Aorta (tissue), 5 donors: Measurements from ENCODE around the gene IFITM10. TPM values are rescaled to one million over a fixed set of nuclear protein-coding genes. Genes with fewer than 3 reads are reported as not detected.

Experiments used
- ATAC-seq: fragments of 200-7000 bp; cut with Tn5 transposase; one replicate; pipeline ENCODE4 v1.9.1; 2022; ENCODE audit warnings: moderate library complexity; ENCODE audit not compliant: low FRiP score
- DNase-seq, 2 donors: peaks; one replicate each; pipeline ENCODE4 v3.0.0-alpha.2; 2020
- H3K27ac ChIP-seq, 2 donors: one replicate each; pipeline ENCODE4 v1.5.1; 2013; ENCODE audit warnings: low read length in 2 of 2, mild to moderate bottlenecking in 2 of 2, moderate library complexity in 2 of 2, control low read depth in 1 of 2, inconsistent platforms in 1 of 2, low read depth in 1 of 2
- H3K27me3 ChIP-seq, 2 donors: one replicate each; pipeline ENCODE4 v1.6.1; 2013; ENCODE audit warnings: control low read depth in 1 of 2, low read length in 1 of 2, mild to moderate bottlenecking in 1 of 2, moderate library complexity in 1 of 2; ENCODE audit not compliant: insufficient read depth in 2 of 2, control insufficient read depth in 1 of 2
- H3K36me3 ChIP-seq, 2 donors: one replicate each; pipeline ENCODE4 v1.6.1; 2013; ENCODE audit warnings: control low read depth in 1 of 2, low read length in 1 of 2, mild to moderate bottlenecking in 1 of 2; ENCODE audit not compliant: insufficient read depth in 2 of 2, control insufficient read depth in 1 of 2
- H3K4me1 ChIP-seq, 2 donors: one replicate each; pipeline ENCODE4 v1.6.1; 2013; ENCODE audit warnings: low read length in 2 of 2, control low read depth in 1 of 2, mild to moderate bottlenecking in 1 of 2, moderate library complexity in 1 of 2; ENCODE audit not compliant: insufficient read depth in 2 of 2, control insufficient read depth in 1 of 2
- H3K4me3 ChIP-seq, 2 donors: one replicate each; pipeline ENCODE4 v1.5.1; 2013; ENCODE audit warnings: low read length in 2 of 2, control low read depth in 1 of 2, mild to moderate bottlenecking in 1 of 2
- H3K9me3 ChIP-seq: one replicate; pipeline ENCODE4 v1.6.1; 2013; ENCODE audit warnings: mild to moderate bottlenecking, low read length; ENCODE audit not compliant: control insufficient read depth
- WGBS, 2 donors: extraction: QIAGEN DNeasy Blood & Tissue Kit; methylation state at CpG; one replicate each; pipeline ENCODE4 v1.1.7; 2013; 5-methylcytosine and 5-hydroxymethylcytosine counted together
- intact Hi-C, 2 donors: fragments of 100-400 bp; cut with DNase I; formaldehyde crosslinking; loops; one replicate each; pipeline versions ENCODE4 v1.14.2 to v1.15.0; 2022
- polyA plus RNA-seq, 2 donors: library from polyadenylated mRNA; stranded (reverse); fragments of 200-250 nt; gene quantifications; one replicate each; pipeline ENCODE4 v1.2.3, GENCODE V29; 2013
- total RNA-seq, 2 donors: library from RNA; stranded (reverse); fragmentation: NEBNext Ultra II Directional; extraction: Animal tissue kit (Norgen Biotek cat#: 25700); gene quantifications; one replicate each; pipeline ENCODE4 v1.2.1, GENCODE V29; 2021
- donor health status: healthy with polysubstance abuse.
- donor health status: Bipolar disorder and iron deficiency.
- donor health status: DM: no; HTN: no; CAD: no.
- donor health status: DM: no; HTN: no; CAD: no.
- donor health status: DM: yes; HTN: yes; CAD: no.

The IFITM10 gene
- total and polyA plus RNA-seq, 4 donors = 1.9 to 47.7 (median 12.8) TPM

DNA sequence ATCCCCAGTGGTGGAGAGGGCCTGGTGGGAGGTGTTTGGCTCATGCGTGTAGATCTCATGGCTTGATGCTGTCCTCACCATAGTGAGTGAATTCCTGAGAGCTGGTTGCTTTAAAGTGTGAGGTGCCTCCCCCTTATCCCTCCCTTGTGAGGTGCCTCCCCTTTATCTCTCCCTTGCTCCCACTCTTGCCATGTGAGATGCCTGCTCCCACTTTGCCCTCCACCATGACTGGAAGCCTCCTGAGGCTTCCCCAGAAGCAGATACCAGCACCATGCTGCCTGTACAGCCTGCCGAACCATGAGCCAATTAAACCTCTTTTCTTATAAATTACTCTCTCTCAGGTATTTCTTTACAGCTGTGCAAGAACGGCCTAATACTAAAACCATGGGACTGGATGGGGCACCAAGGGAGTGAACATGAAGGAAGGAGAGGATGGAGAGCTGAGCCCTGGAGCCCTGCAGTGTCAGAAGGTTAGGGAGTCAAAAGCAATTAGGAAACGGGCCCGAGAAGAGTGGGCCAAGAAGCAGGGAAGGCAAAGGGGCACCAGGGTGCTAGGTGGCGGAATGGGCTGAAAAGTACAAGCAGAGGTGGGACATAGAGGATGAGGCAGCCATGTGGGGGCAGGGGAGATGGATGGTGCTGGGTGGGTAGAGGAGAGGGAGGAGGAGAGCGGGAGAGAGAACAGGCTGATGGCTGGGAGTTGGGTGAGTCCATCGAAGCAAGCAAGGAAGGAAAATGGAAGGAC, 9.4 kb downstream of the IFITM10 start:
- ATAC-seq (no peak), DNase-seq (peak; percentile 42 to 61)
- intact Hi-C loops = no loop called here
- Histone ChIP-seq H3K9me3 (peaks cover 3% of the 10 kb centered on the region), H3K27me3 (no peaks in the 10 kb centered on the region), H3K36me3 (no peaks in the 10 kb centered on the region), H3K4me3 (no peak overlapping the region), H3K4me1 (no peaks in the 10 kb centered on the region), H3K27ac (no peak overlapping the region)
- 85% methylated on average over 8 of the region's 8 CpGs for WGBS, 2 donors

DNA sequence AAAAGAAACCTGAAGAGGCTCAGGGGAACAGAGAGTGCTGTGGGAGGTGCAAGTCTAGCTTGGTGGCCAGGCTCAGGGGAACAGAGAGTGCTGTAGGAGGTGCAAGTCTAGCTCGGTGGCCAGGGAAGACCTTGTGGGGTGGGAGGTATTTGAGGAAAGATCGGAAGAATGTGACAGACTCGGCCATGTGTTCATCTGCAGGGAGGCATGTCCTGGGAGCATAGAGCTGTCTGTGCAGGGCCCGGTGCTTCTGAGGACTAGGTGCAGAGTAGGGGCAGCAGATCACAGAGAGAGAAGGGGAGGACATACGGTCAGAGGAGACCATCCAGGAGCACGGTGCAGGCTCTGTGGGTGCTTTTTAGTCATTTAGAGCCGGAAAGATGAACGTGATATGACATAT, 10.8 kb downstream of the IFITM10 start:
- no peaks in the 10 kb centered on the region for H3K4me1 ChIP-seq
- WGBS, 2 donors = 71 to 72% methylated on average over 8 of the region's 8 CpGs
- no peaks in the 10 kb centered on the region for H3K27me3 ChIP-seq
- ATAC-seq (no peak), DNase-seq (peak in 1 of 2 donors; percentile 26)
- no peaks in the 10 kb centered on the region for H3K36me3 ChIP-seq
- intact Hi-C loops = no loop called here
- peaks cover 3% of the 10 kb centered on the region for H3K9me3 ChIP-seq
- no peak overlapping the region for H3K27ac ChIP-seq
- H3K4me3 ChIP-seq = no peak overlapping the region

DNA sequence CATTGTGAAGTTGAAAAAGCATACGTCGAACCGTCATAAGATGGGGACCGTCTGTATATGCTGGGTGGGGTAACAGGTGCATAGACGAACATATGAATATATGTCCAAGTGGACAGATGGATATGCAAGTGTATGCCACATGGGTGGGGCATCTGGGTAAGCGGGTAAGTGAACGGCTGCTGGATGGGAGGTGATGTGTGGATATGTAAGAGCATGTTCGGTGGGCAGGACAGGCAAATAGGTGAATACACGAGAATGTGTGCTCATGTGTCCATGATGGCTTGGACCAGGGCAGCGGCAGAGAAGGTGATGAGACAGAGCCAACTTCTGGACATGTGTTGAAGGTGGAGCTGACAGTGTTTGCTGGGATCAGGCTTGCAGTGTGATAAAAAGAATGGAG, 12.0 kb downstream of the IFITM10 start:
- H3K27me3 ChIP-seq = no peaks in the 10 kb centered on the region
- no peaks in the 10 kb centered on the region for H3K36me3 ChIP-seq
- ATAC-seq = no peak
- H3K27ac ChIP-seq = no peak overlapping the region
- no peak overlapping the region for H3K4me3 ChIP-seq
- H3K9me3 ChIP-seq = peaks cover 3% of the 10 kb centered on the region
- WGBS, 2 donors = 92 to 93% methylated on average over 10 of the region's 10 CpGs
- H3K4me1 ChIP-seq = no peaks in the 10 kb centered on the region
- DNase-seq = peak in 1 of 2 donors; percentile 39
- intact Hi-C loops = no loop called here

DNA sequence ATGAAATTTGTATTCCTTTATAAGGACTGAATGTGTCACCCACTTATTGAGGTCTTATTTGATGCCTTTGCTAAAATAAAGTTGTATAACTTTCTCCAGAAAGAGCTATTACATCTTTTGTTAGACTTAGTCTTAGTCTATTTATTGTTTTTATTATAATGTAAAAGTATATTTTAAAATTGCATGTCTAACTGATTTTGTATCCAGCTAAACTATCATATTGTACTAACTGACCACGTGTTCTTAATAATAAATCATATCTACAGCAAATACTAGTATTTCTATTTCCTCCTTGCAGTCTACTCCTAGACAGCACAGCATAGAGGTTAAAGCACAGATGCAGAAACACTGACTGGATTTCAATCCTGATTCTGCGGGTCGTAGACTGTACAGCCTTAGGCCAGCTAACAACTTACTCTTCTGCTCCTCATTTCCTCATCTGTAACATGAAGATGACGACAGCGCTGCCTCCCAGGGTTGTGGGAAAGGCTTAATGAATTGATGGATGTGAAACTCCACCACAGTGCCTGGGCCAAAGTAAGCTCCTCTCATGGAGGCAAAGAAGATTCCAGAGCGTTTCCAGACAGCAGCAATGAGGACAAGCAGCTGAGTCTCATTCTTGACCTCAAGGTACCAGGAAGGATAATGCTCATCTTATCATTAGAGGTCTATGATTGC, 13.2 kb downstream of the IFITM10 start:
- Histone ChIP-seq H3K27me3 (no peaks in the 10 kb centered on the region), H3K36me3 (no peaks in the 10 kb centered on the region), H3K4me1 (no peaks in the 10 kb centered on the region), H3K4me3 (no peak overlapping the region), H3K27ac (no peak overlapping the region), H3K9me3 (peaks cover 3% of the 10 kb centered on the region)
- DNase-seq (peak in 1 of 2 donors; percentile 24), ATAC-seq (no peak)
- 82 to 84% methylated on average over 6 of the region's 6 CpGs for WGBS, 2 donors
- intact Hi-C loops = no loop called here

DNA sequence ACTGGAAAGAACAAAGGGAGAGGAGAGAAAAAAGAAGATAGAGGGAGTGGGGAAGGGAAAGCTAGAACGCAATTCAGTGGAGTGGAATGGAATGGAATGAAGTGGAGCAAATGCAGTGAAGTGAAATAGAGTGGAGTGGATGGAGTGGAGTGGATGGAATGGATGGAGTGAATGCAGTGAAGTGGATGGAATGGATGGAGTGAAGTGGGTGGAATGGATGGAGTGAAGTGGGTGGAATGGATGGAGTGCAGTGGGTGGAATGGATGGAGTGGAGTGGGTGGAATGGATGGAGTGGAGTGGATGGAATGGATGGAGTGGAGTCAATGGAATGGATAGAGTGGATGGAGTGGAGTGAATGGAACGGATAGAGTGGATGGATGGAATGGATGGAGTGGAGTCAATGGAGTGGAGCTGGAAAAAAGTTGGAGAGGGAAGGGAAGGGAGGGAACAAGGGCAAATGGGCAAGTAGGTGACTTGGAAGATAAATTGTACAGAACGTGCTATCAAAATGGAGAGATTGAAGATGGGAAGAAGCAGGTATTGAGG, 13.9 kb downstream of the IFITM10 start:
- no peak overlapping the region for H3K27ac ChIP-seq
- H3K4me1 ChIP-seq = no peaks in the 10 kb centered on the region
- H3K36me3 ChIP-seq = no peaks in the 10 kb centered on the region
- no peak overlapping the region for H3K4me3 ChIP-seq
- 62 to 63% methylated on average over 3 of the region's 3 CpGs for WGBS, 2 donors
- ATAC-seq = no peak
- H3K9me3 ChIP-seq = peaks cover 3% of the 10 kb centered on the region
- intact Hi-C loops = no loop called here
- H3K27me3 ChIP-seq = no peaks in the 10 kb centered on the region
- DNase-seq = no peak

DNA sequence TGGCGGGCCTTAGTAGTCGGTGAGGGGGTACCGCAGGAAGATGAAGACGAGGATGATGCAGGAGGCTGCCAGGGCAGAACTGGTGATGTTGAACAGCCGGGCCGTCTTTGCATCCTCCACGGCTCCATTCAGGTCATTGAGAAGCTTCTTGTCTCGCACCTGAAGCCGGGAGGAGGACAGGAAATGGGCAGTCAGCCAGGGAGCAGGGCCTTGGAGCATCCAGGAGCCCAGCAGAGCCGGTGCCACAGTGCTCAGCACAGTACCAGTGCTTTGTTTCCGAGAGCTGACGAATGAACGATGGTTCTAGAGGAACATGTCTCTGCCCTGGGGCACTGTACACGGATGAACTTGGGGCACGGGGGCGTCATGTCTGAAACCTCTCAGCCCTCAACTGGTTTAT, 15.1 kb downstream of the IFITM10 start:
- intact Hi-C loops = no loop called here
- DNase-seq (peak; percentile 51 to 57), ATAC-seq (no peak)
- Histone ChIP-seq H3K36me3 (no peaks in the 10 kb centered on the region), H3K9me3 (peaks cover 3% of the 10 kb centered on the region), H3K4me3 (no peak overlapping the region), H3K27ac (no peak overlapping the region), H3K27me3 (no peaks in the 10 kb centered on the region), H3K4me1 (no peaks in the 10 kb centered on the region)
- 80 to 85% methylated on average over 16 of the region's 16 CpGs for WGBS, 2 donors

DNA sequence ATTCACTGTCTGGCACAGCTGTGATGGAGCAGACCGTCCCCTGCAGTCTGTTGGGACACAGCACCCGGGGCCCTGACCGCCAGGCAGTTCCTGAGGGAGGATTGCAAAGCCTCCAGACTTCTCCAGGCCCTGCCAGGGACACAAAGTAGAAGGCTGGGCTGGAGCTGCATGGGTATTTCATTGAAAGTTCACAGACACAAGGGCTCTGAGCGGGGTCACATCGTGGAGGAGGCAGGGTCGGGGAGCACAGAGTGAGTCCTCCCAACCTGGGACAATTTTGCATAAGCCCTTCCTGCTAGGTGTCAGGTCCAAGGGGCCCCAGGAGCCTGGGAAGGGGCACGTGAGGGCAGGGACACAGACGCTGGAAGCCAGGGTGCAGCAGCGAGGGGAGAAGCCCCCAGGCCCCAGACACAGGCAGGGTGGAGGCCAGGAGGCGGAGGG, 15.7 kb downstream of the IFITM10 start:
- Histone ChIP-seq H3K4me1 (no peaks in the 10 kb centered on the region), H3K27me3 (no peaks in the 10 kb centered on the region), H3K36me3 (no peaks in the 10 kb centered on the region), H3K4me3 (no peak overlapping the region), H3K9me3 (peaks cover 3% of the 10 kb centered on the region), H3K27ac (no peak overlapping the region)
- intact Hi-C loops = no loop called here
- DNase-seq = peak; percentile 48 to 54
- WGBS, 2 donors = 58 to 62% methylated on average over 10 of the region's 10 CpGs
- ATAC-seq = no peak

DNA sequence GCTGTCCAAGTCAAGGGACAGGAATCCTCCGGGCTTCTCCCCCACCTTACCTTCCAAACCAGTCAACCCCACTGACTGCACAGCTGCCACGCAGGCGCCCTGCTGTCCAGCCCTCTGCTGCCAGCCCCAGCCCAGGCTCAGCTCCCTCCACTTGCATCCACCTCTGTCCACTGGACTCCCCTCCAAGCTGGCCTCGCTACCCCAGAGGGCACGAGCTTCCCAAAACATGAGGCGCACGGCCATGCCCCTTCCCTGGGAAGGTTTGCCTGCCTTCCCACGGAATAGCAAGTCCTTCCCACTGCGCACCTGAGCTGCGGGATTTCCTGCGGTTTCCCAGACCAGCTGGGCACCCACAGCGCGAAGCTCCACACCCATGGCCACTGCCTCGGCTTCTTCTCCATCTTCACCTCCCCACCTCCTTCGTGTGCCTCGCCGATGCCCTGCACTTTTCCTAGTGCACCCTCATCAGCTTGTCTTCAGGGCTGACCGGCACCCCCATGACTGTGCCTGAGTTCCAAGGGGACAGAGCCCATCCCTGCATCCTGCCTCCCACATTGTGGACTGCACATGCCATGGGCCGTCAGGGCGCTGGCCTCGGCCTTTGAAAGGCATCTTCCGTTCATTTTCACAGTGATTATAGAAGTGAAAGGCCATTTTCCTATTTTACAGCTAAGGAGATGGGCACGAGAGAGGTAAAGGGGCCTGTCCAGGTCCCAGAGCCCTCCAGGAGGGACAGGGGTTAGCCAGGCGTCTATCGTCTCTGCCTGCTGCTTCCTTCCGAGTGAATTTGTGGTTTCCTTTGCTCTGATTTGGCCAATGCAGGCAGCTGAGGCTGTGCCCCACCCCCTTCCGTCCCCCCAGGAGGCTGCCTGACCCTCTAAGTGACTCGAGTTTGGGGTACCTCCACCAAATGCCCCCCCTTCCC, 16.4 kb downstream of the IFITM10 start:
- no peak overlapping the region for H3K27ac ChIP-seq
- 78 to 79% methylated on average over 28 of the region's 28 CpGs for WGBS, 2 donors
- H3K4me3 ChIP-seq = no peak overlapping the region
- intact Hi-C loops = no loop called here
- no peaks in the 10 kb centered on the region for H3K27me3 ChIP-seq
- peak in 1 of 2 donors; percentile 74 for DNase-seq
- peaks cover 3% of the 10 kb centered on the region for H3K9me3 ChIP-seq
- H3K4me1 ChIP-seq = no peaks in the 10 kb centered on the region
- no peaks in the 10 kb centered on the region for H3K36me3 ChIP-seq
- ATAC-seq = no peak
